HFF-Myc (cell line): Measurements from ENCODE around the gene TLL2.

Source experiments
- DNase-seq: peaks from one replicate; pipeline ENCODE4 v3.0.0-alpha.2; 2011; ENCODE audit warnings: low read depth; ENCODE audit errors: extremely low read depth
- H3K4me3 ChIP-seq: replicated peaks from 2 replicates; pipeline ENCODE4 v1.5.1; 2011; ENCODE audit warnings: low read depth, mild to moderate bottlenecking, control low read depth, low read length
- TF ChIP-seq, protein P1 (sequence below): IDR thresholded peaks from 2 replicates; pipeline ENCODE4 v1.5.1; 2012; ENCODE audit warnings: mild to moderate bottlenecking, low read depth, low read length, control low read depth; ENCODE audit errors: missing control alignments

The TLL2 gene

DNA sequence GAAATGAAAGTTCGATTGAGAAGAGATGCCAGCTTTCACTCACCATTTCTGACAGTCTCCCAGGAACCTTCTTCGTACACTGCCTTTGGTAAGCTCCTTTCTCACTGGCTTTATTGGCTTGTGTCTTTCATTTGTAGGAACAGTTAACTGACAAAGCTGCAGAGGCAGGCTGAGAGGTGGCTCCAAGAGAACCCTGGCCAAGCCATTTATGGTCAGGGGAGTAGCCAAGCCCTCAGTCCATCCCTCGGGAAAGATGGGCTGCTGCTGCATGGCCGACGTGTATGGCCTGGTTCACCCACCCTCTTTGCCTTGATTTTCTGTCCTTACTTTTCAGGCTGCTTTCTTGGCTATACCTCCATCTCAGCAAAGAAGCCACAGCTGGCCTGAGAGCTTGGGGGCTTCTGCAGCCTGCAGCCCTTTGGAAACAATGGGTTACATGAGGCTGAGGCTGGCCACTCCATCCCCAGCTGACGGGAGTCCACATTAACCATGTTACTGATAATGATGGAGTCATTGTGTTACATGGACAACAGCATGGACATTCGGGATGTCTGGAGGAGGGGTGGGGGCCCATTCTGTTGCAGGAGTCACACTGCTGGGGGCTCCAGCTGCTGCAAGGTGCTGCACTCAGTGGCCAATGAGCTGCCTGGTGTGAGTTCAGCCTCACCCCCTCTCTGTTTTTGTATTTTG lies 154.7 kb downstream of the TLL2 start, which contains the start of gene OPALIN:
TSS of gene OPALIN (minus strand) at position 152 of the 690 bp plus-strand sequence. CDS start at position 46, 106 bp downstream.
- TF ChIP-seq, protein P1, sequence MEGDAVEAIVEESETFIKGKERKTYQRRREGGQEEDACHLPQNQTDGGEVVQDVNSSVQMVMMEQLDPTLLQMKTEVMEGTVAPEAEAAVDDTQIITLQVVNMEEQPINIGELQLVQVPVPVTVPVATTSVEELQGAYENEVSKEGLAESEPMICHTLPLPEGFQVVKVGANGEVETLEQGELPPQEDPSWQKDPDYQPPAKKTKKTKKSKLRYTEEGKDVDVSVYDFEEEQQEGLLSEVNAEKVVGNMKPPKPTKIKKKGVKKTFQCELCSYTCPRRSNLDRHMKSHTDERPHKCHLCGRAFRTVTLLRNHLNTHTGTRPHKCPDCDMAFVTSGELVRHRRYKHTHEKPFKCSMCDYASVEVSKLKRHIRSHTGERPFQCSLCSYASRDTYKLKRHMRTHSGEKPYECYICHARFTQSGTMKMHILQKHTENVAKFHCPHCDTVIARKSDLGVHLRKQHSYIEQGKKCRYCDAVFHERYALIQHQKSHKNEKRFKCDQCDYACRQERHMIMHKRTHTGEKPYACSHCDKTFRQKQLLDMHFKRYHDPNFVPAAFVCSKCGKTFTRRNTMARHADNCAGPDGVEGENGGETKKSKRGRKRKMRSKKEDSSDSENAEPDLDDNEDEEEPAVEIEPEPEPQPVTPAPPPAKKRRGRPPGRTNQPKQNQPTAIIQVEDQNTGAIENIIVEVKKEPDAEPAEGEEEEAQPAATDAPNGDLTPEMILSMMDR: no peak
- no peak for DNase-seq
- H3K4me3 ChIP-seq: no peak within 1 kb of the TSS

DNA sequence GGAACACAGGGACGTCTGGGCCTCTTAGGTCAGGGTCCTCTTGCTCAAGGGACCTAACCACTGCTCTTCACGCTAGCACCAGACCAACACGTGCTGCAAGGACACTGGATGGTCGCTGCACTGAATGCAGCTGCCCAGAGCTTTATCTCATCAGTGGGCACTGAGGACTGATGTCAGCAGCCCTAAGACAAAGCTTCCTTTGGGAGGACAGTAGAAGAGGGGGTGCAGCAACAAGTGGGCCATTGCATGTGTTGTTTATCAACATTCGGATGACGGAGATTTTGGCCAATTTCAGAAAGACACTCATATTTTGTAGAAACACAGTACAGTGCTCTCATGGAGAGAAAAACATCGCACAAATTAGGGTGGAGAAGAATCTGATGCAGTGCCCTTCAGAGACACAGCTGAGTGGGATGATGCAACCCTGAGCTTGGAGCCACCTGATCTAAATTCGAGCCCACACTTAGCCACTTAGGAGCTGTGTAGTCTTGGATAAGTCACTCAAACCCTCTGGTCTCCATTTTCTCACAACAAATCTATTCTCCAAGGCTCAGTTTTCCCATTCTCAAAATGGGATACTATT lies 156.6 kb downstream of the TLL2 start:
- TF ChIP-seq, protein P1: no peak
- no peak for DNase-seq
- no peak overlapping the region for H3K4me3 ChIP-seq

DNA sequence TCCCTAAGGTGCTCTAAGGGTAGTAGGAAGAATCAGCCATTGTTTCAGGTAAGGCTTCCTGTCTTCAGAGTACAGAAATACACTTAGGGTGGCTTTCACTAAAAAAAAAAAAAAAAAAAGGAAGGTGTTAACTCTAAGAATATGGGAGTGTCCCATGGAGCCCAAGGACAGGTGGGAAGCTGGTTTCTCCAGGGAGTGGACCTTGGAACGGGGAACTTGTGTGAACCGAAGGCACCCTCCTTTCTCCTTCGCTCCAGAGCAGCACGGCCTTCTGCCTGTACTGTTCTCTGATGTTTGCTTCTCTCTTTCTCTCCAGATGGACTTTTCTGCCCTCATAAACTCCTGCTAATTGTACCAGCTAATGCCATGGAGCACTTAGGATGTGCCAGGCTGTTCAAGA lies 161.1 kb downstream of the TLL2 start:
- TF ChIP-seq, protein P1: no peak

DNA sequence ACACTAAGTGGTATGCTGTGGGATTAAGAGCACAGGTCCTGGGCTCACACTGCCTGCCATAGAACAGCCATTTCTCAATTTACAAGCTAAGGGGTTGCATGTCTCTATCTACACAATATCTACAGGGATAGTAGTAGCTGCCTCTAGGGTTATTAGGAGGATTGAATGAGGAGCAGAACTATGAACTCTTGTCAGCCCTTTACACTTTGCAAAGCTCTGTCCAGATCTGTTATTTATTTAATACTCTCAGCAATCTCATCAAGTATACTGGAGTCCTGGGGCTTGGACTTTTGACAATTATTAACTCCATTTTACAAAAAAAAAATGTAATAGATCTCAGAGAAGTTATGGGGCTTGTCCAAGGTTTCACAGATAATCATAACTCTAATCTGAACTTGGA lies 161.7 kb downstream of the TLL2 start:
- DNase-seq: no peak
- no peak overlapping the region for H3K4me3 ChIP-seq
- TF ChIP-seq, protein P1: no peak

More for the DNA sequence above, 161.1 kb downstream of the TLL2 start:
- H3K4me3 ChIP-seq: no peak overlapping the region
- no peak for DNase-seq

DNA sequence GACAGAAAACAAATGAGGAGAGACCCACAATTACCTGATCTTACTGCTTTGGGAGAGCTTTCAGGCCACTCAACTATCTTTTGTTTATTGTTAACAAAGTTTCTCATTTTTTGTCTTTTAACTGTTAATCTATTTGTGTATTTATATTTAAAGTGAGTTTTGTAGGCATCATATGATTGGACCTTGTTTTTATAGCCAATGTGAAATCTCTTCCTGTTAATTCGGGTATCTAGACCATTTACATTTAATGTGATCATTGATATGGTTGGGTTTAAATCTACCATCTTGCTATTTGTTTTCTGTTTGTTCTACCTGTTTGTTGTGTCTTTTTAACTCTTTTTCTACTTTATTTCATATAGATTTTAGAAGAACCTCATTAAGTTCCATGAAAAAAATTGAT lies 167.4 kb downstream of the TLL2 start:
- H3K4me3 ChIP-seq: no peak overlapping the region
- TF ChIP-seq, protein P1: no peak
- no peak for DNase-seq

DNA sequence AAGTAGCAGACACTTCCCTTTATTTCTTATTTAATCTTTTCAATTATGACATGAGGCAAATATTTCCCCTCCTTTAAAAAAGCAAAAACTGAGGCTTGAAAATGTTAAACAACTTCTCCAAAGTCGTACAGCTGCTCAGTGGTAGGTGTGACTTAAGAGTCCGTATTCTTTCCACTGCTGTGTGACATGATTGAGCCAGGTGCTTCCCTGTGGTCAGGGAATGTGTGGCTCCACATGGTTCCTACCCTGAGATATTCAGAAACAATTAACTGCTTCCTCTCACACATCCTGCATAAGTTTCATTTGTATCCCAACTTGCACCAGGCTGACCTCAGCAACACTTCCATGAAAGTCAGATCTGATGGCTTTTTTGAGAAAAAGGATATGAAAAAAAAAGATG lies 168.5 kb downstream of the TLL2 start:
- no peak overlapping the region for H3K4me3 ChIP-seq
- DNase-seq: no peak
- TF ChIP-seq, protein P1: no peak

DNA sequence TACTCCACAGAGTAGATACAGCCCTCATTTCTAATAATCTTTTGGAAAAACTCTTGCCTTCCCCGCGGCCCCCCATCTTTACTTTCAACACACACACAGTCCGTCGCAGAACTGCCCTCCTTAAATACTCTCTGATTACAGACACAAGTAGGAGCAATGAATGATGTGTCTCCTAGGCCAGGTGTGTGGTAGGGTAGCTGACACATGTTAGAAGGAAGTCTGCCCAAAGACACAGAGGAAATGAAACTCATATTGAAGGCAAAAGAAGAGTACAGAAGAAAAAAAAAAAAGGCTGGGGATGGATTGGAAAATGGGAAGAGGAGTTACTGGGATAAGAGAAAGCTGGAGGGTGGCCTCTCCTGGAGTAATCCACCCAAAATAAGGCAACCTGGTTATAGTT lies 169.5 kb downstream of the TLL2 start:
- no peak for DNase-seq
- H3K4me3 ChIP-seq: no peak overlapping the region
- TF ChIP-seq, protein P1: no peak
